Effector memory CD4-positive, alpha-beta T cell (primary cell): ENCODE data around the gene ZDHHC23.

ENCODE experiments used
- DNase-seq, 3 donors: peaks; one replicate each; pipeline ENCODE4 v3.0.0-alpha.2; 2020
- H3K27ac ChIP-seq: 2 replicates; pipeline ENCODE4 v1.7.0; 2013; ENCODE audit warnings: mild to moderate bottlenecking, low read length, moderate library complexity; ENCODE audit not compliant: insufficient read depth, poor library complexity, severe bottlenecking
- H3K27me3 ChIP-seq: replicated peaks from 2 replicates; pipeline ENCODE4 v1.7.0; 2013; ENCODE audit warnings: mild to moderate bottlenecking, low read length; ENCODE audit not compliant: insufficient read depth, control insufficient read depth, poor library complexity, severe bottlenecking
- H3K36me3 ChIP-seq: 2 replicates; pipeline ENCODE4 v1.7.0; 2013; ENCODE audit warnings: mild to moderate bottlenecking, low read length, moderate library complexity; ENCODE audit not compliant: control insufficient read depth, insufficient read depth
- H3K4me1 ChIP-seq: 2 replicates; pipeline ENCODE4 v1.7.0; 2013; ENCODE audit warnings: low read length, mild to moderate bottlenecking; ENCODE audit not compliant: control insufficient read depth, insufficient read depth, poor library complexity, severe bottlenecking
- H3K4me3 ChIP-seq: 2 replicates; pipeline ENCODE4 v1.7.0; 2013; ENCODE audit warnings: low read length, low read depth, mild to moderate bottlenecking; ENCODE audit not compliant: insufficient read depth, poor library complexity, severe bottlenecking
- H3K9me3 ChIP-seq: 2 replicates; pipeline ENCODE4 v1.7.0; 2013; ENCODE audit warnings: mild to moderate bottlenecking, low read length, moderate library complexity; ENCODE audit not compliant: control insufficient read depth

Gene ZDHHC23

DNA sequence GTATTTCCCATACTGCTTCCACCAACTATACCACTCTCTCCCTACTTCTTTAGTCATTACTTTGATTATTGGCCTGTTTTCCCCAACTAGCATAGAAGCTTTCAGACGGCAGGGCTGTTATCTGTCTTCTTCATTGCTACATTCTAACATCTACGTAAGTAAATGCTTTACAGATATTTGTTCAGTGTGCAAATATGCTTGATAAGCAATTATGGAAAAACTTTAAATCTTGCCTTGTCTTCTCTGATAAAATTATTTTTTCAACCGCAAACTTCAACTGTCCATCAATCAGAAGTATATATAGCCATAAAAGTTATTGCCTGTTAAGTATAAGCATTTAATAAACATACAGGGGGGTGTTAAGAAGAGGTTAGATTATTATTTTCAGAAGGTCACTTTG, 35.7 kb downstream of the ZDHHC23 start:
- Histone ChIP-seq H3K4me1 (no peaks in the 10 kb centered on the region), H3K27ac (no peak overlapping the region), H3K36me3 (peaks cover 8% of the 10 kb centered on the region), H3K9me3 (no peaks in the 10 kb centered on the region), H3K4me3 (no peak overlapping the region), H3K27me3 (no peaks in the 10 kb centered on the region)
- no peak for DNase-seq

DNA sequence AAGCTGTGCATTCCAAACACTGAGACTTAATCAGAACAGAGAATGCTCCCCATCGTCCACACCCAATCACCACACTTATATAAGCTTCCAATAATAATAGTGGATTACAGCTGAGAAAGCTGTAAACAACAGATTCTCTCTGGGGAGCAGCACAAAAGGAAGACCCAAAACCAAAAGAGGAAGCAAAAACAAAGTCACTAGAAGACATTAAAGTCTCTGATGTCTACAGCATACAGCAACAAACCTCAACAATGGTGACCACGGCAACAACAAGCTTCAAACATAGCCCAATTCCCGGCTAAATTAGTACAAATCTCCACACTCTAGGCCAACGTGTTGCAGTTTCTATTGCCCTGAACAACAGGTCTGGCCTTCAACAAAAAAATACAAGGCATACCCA, 37.7 kb downstream of the ZDHHC23 start:
- no peaks in the 10 kb centered on the region for H3K4me1 ChIP-seq
- DNase-seq: no peak
- no peaks in the 10 kb centered on the region for H3K36me3 ChIP-seq
- H3K27ac ChIP-seq: no peak overlapping the region
- H3K27me3 ChIP-seq: no peaks in the 10 kb centered on the region
- H3K4me3 ChIP-seq: no peak overlapping the region
- no peaks in the 10 kb centered on the region for H3K9me3 ChIP-seq

DNA sequence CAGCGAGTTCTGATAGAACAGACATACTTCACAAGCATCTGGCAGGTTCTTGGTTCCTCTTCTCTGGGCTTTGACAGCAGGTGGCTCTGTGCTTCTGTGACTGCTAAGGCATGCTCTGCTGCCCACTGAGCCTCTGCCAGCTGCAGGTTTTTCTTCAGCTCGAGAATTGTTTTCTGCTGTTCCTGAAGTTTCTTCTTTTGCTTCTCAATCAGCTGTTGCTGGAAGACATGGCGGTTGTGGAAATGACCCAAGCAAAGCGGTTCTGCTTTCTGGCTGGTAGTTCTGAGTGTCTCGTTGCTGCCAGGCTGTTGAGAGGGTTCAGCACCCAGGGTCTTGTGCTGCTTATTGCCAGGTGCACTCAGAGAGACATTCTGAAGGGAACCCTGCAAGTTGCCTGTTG, 57.7 kb downstream of the ZDHHC23 start:
- Histone ChIP-seq H3K27me3 (no peaks in the 10 kb centered on the region), H3K36me3 (peaks cover 13% of the 10 kb centered on the region), H3K4me3 (no peak overlapping the region), H3K27ac (no peak overlapping the region), H3K9me3 (no peaks in the 10 kb centered on the region), H3K4me1 (no peaks in the 10 kb centered on the region)
- DNase-seq: no peak

DNA sequence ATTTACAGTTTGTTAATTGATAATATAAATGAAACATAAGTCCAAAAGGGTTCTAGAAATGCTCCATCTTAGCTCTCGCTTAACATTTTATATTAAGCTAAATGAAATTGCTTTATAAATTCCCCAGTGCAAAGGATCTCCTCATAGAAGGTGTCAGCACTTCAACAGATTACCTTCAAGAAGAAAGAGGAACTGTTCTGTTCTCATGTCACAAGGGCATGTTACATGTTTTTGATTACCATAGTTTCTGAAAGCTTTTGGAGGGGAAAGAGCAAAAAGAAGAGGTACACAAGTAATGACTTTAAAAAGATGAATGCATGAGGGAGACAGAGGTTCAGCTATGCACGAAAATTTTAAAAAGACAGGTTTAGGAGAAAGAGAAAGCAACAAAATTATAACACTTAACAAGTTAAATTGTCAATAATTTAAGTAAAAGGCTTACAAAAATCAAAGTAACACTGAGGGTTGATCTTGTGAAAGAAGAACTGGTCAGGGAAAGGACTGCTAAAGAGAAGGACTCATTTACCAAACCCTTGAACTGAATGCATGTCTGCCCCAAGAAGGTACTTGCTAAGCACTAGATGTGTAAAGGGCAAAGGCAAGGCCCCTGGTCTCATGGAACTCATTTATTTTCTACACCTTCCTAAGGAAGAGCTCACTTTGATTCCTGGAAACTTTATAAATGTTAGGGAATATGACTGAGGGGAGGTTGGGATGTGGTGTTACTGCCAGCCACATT, 63.4 kb downstream of the ZDHHC23 start:
- no peak overlapping the region for H3K4me3 ChIP-seq
- no peaks in the 10 kb centered on the region for H3K9me3 ChIP-seq
- H3K27me3 ChIP-seq: no peaks in the 10 kb centered on the region
- no peaks in the 10 kb centered on the region for H3K4me1 ChIP-seq
- DNase-seq: no peak
- no peak overlapping the region for H3K27ac ChIP-seq
- no peaks in the 10 kb centered on the region for H3K36me3 ChIP-seq
